ENCODE results near the gene CAMK2G.
"Not testable (repeated sequence)": the region's sequence is repeated elsewhere in the genome, so short reads cannot be mapped to it uniquely, and the experiment has no call there.

The CAMK2G gene

GRCh38 chr10:73809061-73809818 is 65.1 kb downstream of the CAMK2G start:
- DNase-seq: no peak

- no peak for DNase-seq
Observed at GRCh38 chr10:73808021-73808815, 66.1 kb downstream of the CAMK2G start.

- no peak for DNase-seq
Observed at GRCh38 chr10:73807471-73807870, 66.9 kb downstream of the CAMK2G start.

- DNase-seq: no peak
Observed at GRCh38 chr10:73806176-73806950, 68.0 kb downstream of the CAMK2G start.

GRCh38 chr10:73803680-73804286 is 70.6 kb downstream of the CAMK2G start:
- DNase-seq: no peak

- no peak for DNase-seq
Observed at GRCh38 chr10:73802276-73802991, 71.9 kb downstream of the CAMK2G start.

- no peak for DNase-seq
Observed at GRCh38 chr10:73801253-73801590, 73.1 kb downstream of the CAMK2G start.

- no peak for DNase-seq
Observed at GRCh38 chr10:73800560-73801252, 73.6 kb downstream of the CAMK2G start.

- DNase-seq: no peak
Observed at GRCh38 chr10:73799899-73800559, 74.3 kb downstream of the CAMK2G start.

GRCh38 chr10:73798927-73799560 is 75.3 kb downstream of the CAMK2G start:
- no peak for DNase-seq

GRCh38 chr10:73798087-73798486 is 76.3 kb downstream of the CAMK2G start:
- DNase-seq: no peak

- no peak for DNase-seq
Observed at GRCh38 chr10:73797324-73798025, 76.9 kb downstream of the CAMK2G start.

- no peak for DNase-seq
Observed at GRCh38 chr10:73796766-73797165, 77.6 kb downstream of the CAMK2G start.

- DNase-seq: not testable (repeated sequence)
Observed at GRCh38 chr10:73796035-73796434, 78.3 kb downstream of the CAMK2G start.

GRCh38 chr10:73795491-73795890 is 78.9 kb downstream of the CAMK2G start:
- DNase-seq: not testable (repeated sequence)

GRCh38 chr10:73793456-73793855 is 80.9 kb downstream of the CAMK2G start:
- DNase-seq: no peak

- DNase-seq: no peak
Observed at GRCh38 chr10:73791871-73792400, 82.4 kb downstream of the CAMK2G start.

- no peak for DNase-seq
Observed at GRCh38 chr10:73790886-73791625, 83.3 kb downstream of the CAMK2G start.

- DNase-seq: no peak
Observed at GRCh38 chr10:73789659-73790055, 84.7 kb downstream of the CAMK2G start.
